ENCODE measurements around the gene ADAP2. TPM values are rescaled to one million over a fixed set of nuclear protein-coding genes. Genes with fewer than 3 reads are reported as not detected.
A peak's percentile ranks its signal among the peaks of the same experiment; 100 is the strongest.
"Not testable (repeated sequence)": the region's sequence is repeated elsewhere in the genome, so short reads cannot be mapped to it uniquely, and the experiment has no call there.

ADAP2 gene
- total RNA-seq, 4 donors from 2014 or later: 8.6 to 12.3 (median 11.9) TPM; not detected in 1

DNA sequence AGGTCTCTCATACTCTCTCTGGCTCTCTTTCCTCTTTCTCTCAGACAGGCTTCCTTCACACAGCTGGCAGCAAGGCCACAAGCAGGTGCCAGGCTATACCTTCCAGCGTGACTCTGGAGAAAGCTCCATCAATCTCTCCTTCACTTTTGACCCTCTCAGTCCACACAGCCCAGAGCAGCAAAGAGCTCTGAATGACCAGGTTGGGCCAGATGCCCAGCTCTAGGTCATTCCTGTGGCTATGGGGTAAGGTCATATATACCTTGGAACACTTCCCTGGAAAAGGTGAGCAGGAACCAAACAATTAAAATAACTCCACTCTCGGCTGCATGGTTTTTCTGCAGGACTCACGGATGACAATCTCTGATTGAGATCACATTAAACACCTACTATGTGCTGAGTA lies 8.8 kb downstream of the ADAP2 start:
- WGBS, 2 donors (ENCODE audit: low coverage in 1 of 2): 75 to 91% methylated on average over 2 to 3 of the region's 3 CpGs
- intact Hi-C loops (cut with DNase I; ENCODE audit: low total_unique reads): no loop called here
- no peak for DNase-seq
- Histone ChIP-seq H3K4me1 (no peaks in the 10 kb centered on the region), H3K27ac (no peak overlapping the region), H3K4me3 (no peak overlapping the region), H3K27me3 (peaks cover 10% of the 10 kb centered on the region), H3K36me3 (no peaks in the 10 kb centered on the region), H3K9me3 (no peaks in the 10 kb centered on the region)
- TF ChIP-seq CTCF (IDR thresholded peaks at IDR 0.05) (no peak), POLR2AphosphoS5 (IDR thresholded peaks at IDR 0.05) (no peak), POLR2A (IDR thresholded peaks at IDR 0.05) (no peak), EP300 (IDR thresholded peaks at IDR 0.05; ENCODE audit: low read depth) (no peak)
- in situ Hi-C loops (cut with MboI; ENCODE audit: low pct_ligation_motif_present in 1 of 4, low pct_unique_long_range_greater_than_20kb in 1 of 4, low sequenced_read_pairs in 3 of 4): no loop called here

GRCh38 chr17:30931582-30931981 lies 9.8 kb downstream of the ADAP2 start:
- intact Hi-C loops (cut with DNase I; ENCODE audit: low total_unique reads); H3K36me3 ChIP-seq; H3K9me3 ChIP-seq; H3K27ac ChIP-seq; in situ Hi-C loops (cut with MboI; ENCODE audit: low pct_ligation_motif_present in 1 of 4, low pct_unique_long_range_greater_than_20kb in 1 of 4, low sequenced_read_pairs in 3 of 4); H3K27me3 ChIP-seq; DNase-seq; H3K4me1 ChIP-seq; H3K4me3 ChIP-seq: not testable (repeated sequence)
- WGBS, 2 donors (ENCODE audit: low coverage in 1 of 2): 90% methylated on average over 2 to 8 of the region's 8 CpGs

- no peak overlapping the region for H3K27ac ChIP-seq
Measured at GRCh38 chr17:30933966-30934365, 12.2 kb downstream of the ADAP2 start.

GRCh38 chr17:30939051-30939689 lies 17.4 kb downstream of the ADAP2 start:
- in situ Hi-C loops (cut with MboI; ENCODE audit: low pct_ligation_motif_present in 1 of 4, low pct_unique_long_range_greater_than_20kb in 1 of 4, low sequenced_read_pairs in 3 of 4) (no loop called here), intact Hi-C loops (cut with DNase I; ENCODE audit: low total_unique reads) (no loop called here)
- peak overlapping the region in 2 of 4 donors; percentile 12 to 46 for H3K27ac ChIP-seq
- no peak overlapping the region for H3K4me3 ChIP-seq
- 65 to 67% methylated on average over 7 to 13 of the region's 13 CpGs for WGBS, 2 donors (ENCODE audit: low coverage in 1 of 2)
- no peaks in the 10 kb centered on the region for H3K9me3 ChIP-seq
- no peaks in the 10 kb centered on the region for H3K27me3 ChIP-seq
- no peak for DNase-seq
- no peaks in the 10 kb centered on the region for H3K36me3 ChIP-seq
- TF ChIP-seq EP300 (IDR thresholded peaks at IDR 0.05; ENCODE audit: low read depth) (no peak), CTCF (IDR thresholded peaks at IDR 0.05) (no peak), POLR2AphosphoS5 (IDR thresholded peaks at IDR 0.05) (no peak), POLR2A (IDR thresholded peaks at IDR 0.05) (no peak)
- no peaks in the 10 kb centered on the region for H3K4me1 ChIP-seq

More at GRCh38 chr17:30933966-30934365, 12.2 kb downstream of the ADAP2 start:
- Histone ChIP-seq H3K4me3 (no peak overlapping the region), H3K27me3 (no peaks in the 10 kb centered on the region), H3K36me3 (no peaks in the 10 kb centered on the region), H3K9me3 (no peaks in the 10 kb centered on the region), H3K4me1 (no peaks in the 10 kb centered on the region)
- intact Hi-C loops (cut with DNase I; ENCODE audit: low total_unique reads): no loop called here
- in situ Hi-C loops (cut with MboI; ENCODE audit: low pct_ligation_motif_present in 1 of 4, low pct_unique_long_range_greater_than_20kb in 1 of 4, low sequenced_read_pairs in 3 of 4): no loop called here
- TF ChIP-seq CTCF (IDR thresholded peaks at IDR 0.05): no peak
- TF ChIP-seq POLR2AphosphoS5 (IDR thresholded peaks at IDR 0.05): no peak
- no peak for TF ChIP-seq EP300 (IDR thresholded peaks at IDR 0.05; ENCODE audit: low read depth)
- no peak for TF ChIP-seq POLR2A (IDR thresholded peaks at IDR 0.05)
- no peak for DNase-seq
- 69 to 84% methylated on average over 4 to 5 of the region's 5 CpGs for WGBS, 2 donors (ENCODE audit: low coverage in 1 of 2)

All from transverse colon (tissue), 4 donors.